ENCODE data around the gene KLHL21.

Gene KLHL21

GRCh38 chr1:6554031-6554906, 48.4 kb downstream of the KLHL21 start, which contains the start of gene NOL9:
TSS of gene NOL9 (minus strand) at chr1:6554513. CDS start at chr1:6554502, 11 bp downstream.
- peak; percentile 98 for ATAC-seq
- peak; percentile 95 for DNase-seq

DNA sequence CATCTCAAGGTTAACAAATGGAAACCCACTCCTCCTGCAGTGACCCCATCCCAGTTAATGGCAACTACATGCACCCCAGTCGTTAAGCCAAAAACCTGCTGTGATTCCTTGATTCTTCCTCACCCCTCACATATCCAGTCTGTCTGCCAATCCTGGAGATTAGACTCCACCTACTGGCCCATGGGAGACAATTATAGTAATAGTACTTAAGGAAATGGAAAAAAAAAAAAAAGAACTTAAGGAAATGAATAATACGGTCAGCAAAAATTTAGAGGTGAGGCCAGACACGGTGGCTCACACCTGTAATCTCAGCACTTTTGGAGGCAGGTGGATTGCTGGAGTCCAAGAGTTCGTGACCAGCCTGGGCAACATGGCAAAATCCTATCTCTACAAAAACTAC, 55.4 kb downstream of the KLHL21 start:
- ATAC-seq, result no peak
- DNase-seq, result no peak

DNA sequence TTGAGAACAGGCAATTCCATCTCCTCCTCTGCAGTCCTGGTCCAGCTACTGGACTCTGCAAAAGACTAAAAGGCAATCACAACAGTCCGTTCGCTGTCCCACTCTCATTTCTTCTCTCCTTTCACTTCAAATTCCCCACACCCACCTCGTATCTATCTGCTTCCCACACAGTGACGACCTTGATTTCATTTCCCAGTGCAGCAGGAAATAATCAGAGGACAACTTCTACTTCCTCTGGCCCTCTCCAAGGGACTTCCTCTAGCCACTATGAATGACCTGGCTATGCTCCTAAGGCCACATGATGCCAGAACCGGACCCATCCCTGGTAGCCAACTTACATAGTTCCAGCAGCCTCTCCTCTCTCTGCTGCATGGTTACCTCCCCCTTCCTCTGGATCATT, 56.3 kb downstream of the KLHL21 start:
- ATAC-seq (no peak), DNase-seq (no peak)

GRCh38 chr1:6545276-6546112, 57.2 kb downstream of the KLHL21 start:
- DNase-seq (no peak), ATAC-seq (no peak)

GRCh38 chr1:6544831-6545230, 57.8 kb downstream of the KLHL21 start:
- ATAC-seq (peak; percentile 89), DNase-seq (no peak)

All from stimulated activated naive CD8-positive, alpha-beta T cell treated with anti-CD3 and anti-CD28 coated beads, Interleukin-15, Interleukin-2, amounts not matched to agents 100 U/mL and 50 U/mL, for 24 hours (primary cell).